HEK293 (cell line): Measurements from ENCODE around the gene CENPH.

ENCODE experiments used
- YY1 ChIP-seq: fragments of 450-650 bp; formaldehyde crosslinking; IDR thresholded peaks from 2 replicates; pipeline ENCODE4 v1.5.1; 2018; ENCODE audit warnings: missing biosample characterization, missing genetic modification characterization
- TF ChIP-seq, protein P1 (sequence below): fragments of 450-650 bp; formaldehyde crosslinking; IDR thresholded peaks from 2 replicates; pipeline ENCODE4 v1.5.1; 2016; ENCODE audit warnings: missing biosample characterization, missing genetic modification characterization

DNA sequence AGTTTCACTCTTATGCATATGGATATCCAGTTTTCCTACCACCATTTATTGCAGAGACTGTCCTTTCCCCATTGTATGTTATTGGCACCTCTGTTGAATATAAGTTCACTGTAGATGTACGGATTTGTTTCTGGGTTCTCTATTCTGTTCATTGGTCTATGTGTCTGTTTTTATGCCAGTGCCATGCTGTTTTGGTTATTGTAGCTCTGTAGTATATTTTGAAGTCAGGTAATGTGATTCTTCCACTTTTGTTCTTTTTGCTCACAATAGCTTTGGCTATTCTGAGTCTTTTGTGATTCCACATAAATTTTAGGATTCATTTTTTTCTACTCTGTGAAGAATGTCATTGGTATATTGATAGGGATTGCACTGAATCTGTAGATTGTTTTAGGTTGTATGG, 48.6 kb upstream of the CENPH start:
- no peak for TF ChIP-seq YY1 (tag by site-specific recombination)
- TF ChIP-seq, protein P1, sequence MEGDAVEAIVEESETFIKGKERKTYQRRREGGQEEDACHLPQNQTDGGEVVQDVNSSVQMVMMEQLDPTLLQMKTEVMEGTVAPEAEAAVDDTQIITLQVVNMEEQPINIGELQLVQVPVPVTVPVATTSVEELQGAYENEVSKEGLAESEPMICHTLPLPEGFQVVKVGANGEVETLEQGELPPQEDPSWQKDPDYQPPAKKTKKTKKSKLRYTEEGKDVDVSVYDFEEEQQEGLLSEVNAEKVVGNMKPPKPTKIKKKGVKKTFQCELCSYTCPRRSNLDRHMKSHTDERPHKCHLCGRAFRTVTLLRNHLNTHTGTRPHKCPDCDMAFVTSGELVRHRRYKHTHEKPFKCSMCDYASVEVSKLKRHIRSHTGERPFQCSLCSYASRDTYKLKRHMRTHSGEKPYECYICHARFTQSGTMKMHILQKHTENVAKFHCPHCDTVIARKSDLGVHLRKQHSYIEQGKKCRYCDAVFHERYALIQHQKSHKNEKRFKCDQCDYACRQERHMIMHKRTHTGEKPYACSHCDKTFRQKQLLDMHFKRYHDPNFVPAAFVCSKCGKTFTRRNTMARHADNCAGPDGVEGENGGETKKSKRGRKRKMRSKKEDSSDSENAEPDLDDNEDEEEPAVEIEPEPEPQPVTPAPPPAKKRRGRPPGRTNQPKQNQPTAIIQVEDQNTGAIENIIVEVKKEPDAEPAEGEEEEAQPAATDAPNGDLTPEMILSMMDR (tag by site-specific recombination): no peak
